DOHH2 (cell line): Measurements from ENCODE around the gene JCAD.

ENCODE experiments used
- CTCF ChIP-seq: fragments of 200-600 bp; sonication (generic); IDR thresholded peaks from one replicate; pipeline ENCODE4 v1.5.1; 2014; ENCODE audit warnings: antibody characterized with exemption, mild to moderate bottlenecking, low read depth, low read length; ENCODE audit not compliant: poor library complexity, severe bottlenecking
- EZH2phosphoT487 ChIP-seq: fragments of 200-600 bp; sonication (generic); IDR thresholded peaks from 2 replicates; pipeline ENCODE4 v1.6.1; 2017; ENCODE audit warnings: borderline replicate concordance, mild to moderate bottlenecking, antibody characterized with exemption, low read length, moderate library complexity, mixed read lengths

DNA sequence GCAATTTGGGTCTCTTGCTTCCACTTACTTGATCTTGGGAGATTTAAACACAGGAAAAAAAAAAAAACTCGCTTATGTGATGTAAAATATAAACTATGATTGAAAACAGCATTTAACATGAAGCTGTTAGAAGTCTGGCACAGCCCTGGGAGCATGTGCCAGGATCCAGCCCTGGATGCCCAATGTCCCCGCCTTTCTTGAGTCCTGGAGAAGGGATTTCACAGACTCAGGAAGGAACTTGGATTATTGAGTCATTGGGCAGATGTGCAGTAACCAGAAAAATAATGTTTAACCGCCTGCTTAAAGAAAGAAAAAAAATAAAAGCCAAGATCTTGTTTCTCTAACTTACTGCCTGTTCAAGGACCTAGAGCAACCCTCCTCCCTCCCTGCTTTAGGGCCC, 3.7 kb upstream of the JCAD start:
- no peak for TF ChIP-seq CTCF
- no peak for TF ChIP-seq EZH2phosphoT487
